ENCODE results near the gene HERC2. TPM values are rescaled to one million over a fixed set of nuclear protein-coding genes. Genes with fewer than 3 reads are reported as not detected.
"Not testable (repeated sequence)": the region's sequence is repeated elsewhere in the genome, so short reads cannot be mapped to it uniquely, and the experiment has no call there.

The HERC2 gene
- total and polyA plus RNA-seq, 5 donors: 46.0 to 65.3 (median 54.8) TPM

- Histone ChIP-seq H3K4me3 (ENCODE audit: low read length) (no peak overlapping the region), H3K27me3 (ENCODE audit: control insufficient read depth, insufficient read depth) (no peaks in the 10 kb centered on the region), H3K4me1 (ENCODE audit: control insufficient read depth, insufficient read depth, low read length) (peaks cover 3% of the 10 kb centered on the region), H3K27ac (ENCODE audit: low read length) (no peak overlapping the region), H3K9me3 (ENCODE audit: control insufficient read depth, low read length) (no peaks in the 10 kb centered on the region)
- intact Hi-C loops (cut with DNase I): no loop called here
- no peak for DNase-seq
- peak; percentile 28 to 64 for ATAC-seq
- WGBS: 58% methylated on average over 4 of the region's 4 CpGs
Measured at GRCh38 chr15:28179270-28179669, 142.7 kb downstream of the HERC2 start.

- DNase-seq: peak in 1 of 3 donors; percentile 41
- intact Hi-C loops (cut with DNase I): no loop called here
- H3K27me3 ChIP-seq (ENCODE audit: control insufficient read depth, insufficient read depth): no peaks in the 10 kb centered on the region
- 95% methylated on average over 10 of the region's 10 CpGs for WGBS
- H3K4me1 ChIP-seq (ENCODE audit: control insufficient read depth, insufficient read depth, low read length): peaks cover 3% of the 10 kb centered on the region
- H3K9me3 ChIP-seq (ENCODE audit: control insufficient read depth, low read length): no peaks in the 10 kb centered on the region
- H3K4me3 ChIP-seq (ENCODE audit: low read length): no peak overlapping the region
- no peak for ATAC-seq
- no peak overlapping the region for H3K27ac ChIP-seq (ENCODE audit: low read length)
Measured at GRCh38 chr15:28178727-28179126, 143.3 kb downstream of the HERC2 start.

- Histone ChIP-seq H3K27ac (ENCODE audit: low read length) (peak overlapping the region; percentile 23), H3K4me1 (ENCODE audit: control insufficient read depth, insufficient read depth, low read length) (peaks cover 3% of the 10 kb centered on the region), H3K4me3 (ENCODE audit: low read length) (no peak overlapping the region), H3K27me3 (ENCODE audit: control insufficient read depth, insufficient read depth) (no peaks in the 10 kb centered on the region), H3K9me3 (ENCODE audit: control insufficient read depth, low read length) (no peaks in the 10 kb centered on the region)
- ATAC-seq (peak; percentile 49 to 85), DNase-seq (no peak)
- 60% methylated on average over 3 of the region's 3 CpGs for WGBS
- intact Hi-C loops (cut with DNase I): no loop called here
Measured at GRCh38 chr15:28178290-28178689, 143.7 kb downstream of the HERC2 start.

GRCh38 chr15:28169366-28169765, 152.6 kb downstream of the HERC2 start:
- intact Hi-C loops (cut with DNase I): loop anchor here in 1 of 4 donors (5.0 kb wide), 1 partner anchor 52 kb away; no protein-coding TSS in a partner anchor
- WGBS: 62% methylated on average over 3 of the region's 3 CpGs
- Histone ChIP-seq H3K4me3 (ENCODE audit: low read length) (no peak overlapping the region), H3K27me3 (ENCODE audit: control insufficient read depth, insufficient read depth) (no peaks in the 10 kb centered on the region), H3K9me3 (ENCODE audit: control insufficient read depth, low read length) (no peaks in the 10 kb centered on the region), H3K27ac (ENCODE audit: low read length) (no peak overlapping the region), H3K4me1 (ENCODE audit: control insufficient read depth, insufficient read depth, low read length) (no peaks in the 10 kb centered on the region)
- ATAC-seq: no peak
- no peak for DNase-seq

- H3K4me1 ChIP-seq (ENCODE audit: control insufficient read depth, insufficient read depth, low read length); H3K27ac ChIP-seq (ENCODE audit: low read length); H3K27me3 ChIP-seq (ENCODE audit: control insufficient read depth, insufficient read depth); H3K4me3 ChIP-seq (ENCODE audit: low read length); H3K9me3 ChIP-seq (ENCODE audit: control insufficient read depth, low read length); ATAC-seq: not testable (repeated sequence)
- intact Hi-C loops (cut with DNase I): loop anchor here in 1 of 4 donors (5.0 kb wide), 1 partner anchor 51 kb away; no protein-coding TSS in a partner anchor
- 83% methylated on average over 16 of the region's 16 CpGs for WGBS
- peak in 1 of 3 donors; percentile 53 for DNase-seq
Measured at GRCh38 chr15:28168405-28169121, 153.4 kb downstream of the HERC2 start.

- DNase-seq (no peak), ATAC-seq (no peak)
- no peaks in the 10 kb centered on the region for H3K9me3 ChIP-seq (ENCODE audit: control insufficient read depth, low read length)
- H3K4me3 ChIP-seq (ENCODE audit: low read length): no peak overlapping the region
- intact Hi-C loops (cut with DNase I): loop anchor here in 1 of 4 donors (5.0 kb wide), 1 partner anchor 50 kb away; no protein-coding TSS in a partner anchor
- WGBS: 29% methylated on average over 3 of the region's 3 CpGs
- H3K27ac ChIP-seq (ENCODE audit: low read length): no peak overlapping the region
- no peaks in the 10 kb centered on the region for H3K27me3 ChIP-seq (ENCODE audit: control insufficient read depth, insufficient read depth)
- H3K4me1 ChIP-seq (ENCODE audit: control insufficient read depth, insufficient read depth, low read length): no peaks in the 10 kb centered on the region
Measured at GRCh38 chr15:28167042-28167441, 154.9 kb downstream of the HERC2 start.

- intact Hi-C loops (cut with DNase I): loop anchor here in 1 of 4 donors (5.0 kb wide), 1 partner anchor 48 kb away; no protein-coding TSS in a partner anchor
- 81% methylated on average over 1 of the region's 1 CpG for whole genome bisulfite sequencing
- H3K27ac ChIP-seq (ENCODE audit: low read length): no peak overlapping the region
Measured at GRCh38 chr15:28165791-28166190, 156.2 kb downstream of the HERC2 start.

GRCh38 chr15:28164876-28165275, 157.1 kb downstream of the HERC2 start:
- intact Hi-C loops (cut with DNase I): loop anchor here in 1 of 4 donors (5.0 kb wide), 1 partner anchor 48 kb away; no protein-coding TSS in a partner anchor
- no peak overlapping the region for H3K27ac ChIP-seq (ENCODE audit: low read length)
- H3K27me3 ChIP-seq (ENCODE audit: control insufficient read depth, insufficient read depth): no peaks in the 10 kb centered on the region
- H3K4me1 ChIP-seq (ENCODE audit: control insufficient read depth, insufficient read depth, low read length): no peaks in the 10 kb centered on the region
- 95% methylated on average over 3 of the region's 3 CpGs for WGBS
- DNase-seq (no peak), ATAC-seq (peak in 1 of 2 donors; percentile 31)
- H3K4me3 ChIP-seq (ENCODE audit: low read length): no peak overlapping the region
- H3K9me3 ChIP-seq (ENCODE audit: control insufficient read depth, low read length): no peaks in the 10 kb centered on the region

More at GRCh38 chr15:28165791-28166190, 156.2 kb downstream of the HERC2 start:
- no peak for ATAC-seq
- Histone ChIP-seq H3K4me1 (ENCODE audit: control insufficient read depth, insufficient read depth, low read length) (no peaks in the 10 kb centered on the region), H3K9me3 (ENCODE audit: control insufficient read depth, low read length) (no peaks in the 10 kb centered on the region), H3K4me3 (ENCODE audit: low read length) (no peak overlapping the region), H3K27me3 (ENCODE audit: control insufficient read depth, insufficient read depth) (no peaks in the 10 kb centered on the region)
- DNase-seq: no peak

GRCh38 chr15:28154283-28154682, 167.7 kb downstream of the HERC2 start:
- H3K9me3 ChIP-seq (ENCODE audit: control insufficient read depth, low read length): no peaks in the 10 kb centered on the region
- ATAC-seq (peak in 1 of 2 donors; percentile 29), DNase-seq (no peak)
- 48% methylated on average over 4 of the region's 4 CpGs for WGBS
- no peaks in the 10 kb centered on the region for H3K4me1 ChIP-seq (ENCODE audit: control insufficient read depth, insufficient read depth, low read length)
- no peak overlapping the region for H3K4me3 ChIP-seq (ENCODE audit: low read length)
- no peak overlapping the region for H3K27ac ChIP-seq (ENCODE audit: low read length)
- H3K27me3 ChIP-seq (ENCODE audit: control insufficient read depth, insufficient read depth): no peaks in the 10 kb centered on the region
- intact Hi-C loops (cut with DNase I): no loop called here

GRCh38 chr15:28153492-28154119, 168.4 kb downstream of the HERC2 start:
- intact Hi-C loops (cut with DNase I): no loop called here
- DNase-seq: no peak
- 51% methylated on average over 13 of the region's 13 CpGs for WGBS
- H3K27ac ChIP-seq (ENCODE audit: low read length): no peak overlapping the region
- H3K4me1 ChIP-seq (ENCODE audit: control insufficient read depth, insufficient read depth, low read length): no peaks in the 10 kb centered on the region
- peak; percentile 59 to 69 for ATAC-seq
- H3K4me3 ChIP-seq (ENCODE audit: low read length): no peak overlapping the region
- no peaks in the 10 kb centered on the region for H3K9me3 ChIP-seq (ENCODE audit: control insufficient read depth, low read length)
- no peaks in the 10 kb centered on the region for H3K27me3 ChIP-seq (ENCODE audit: control insufficient read depth, insufficient read depth)

- H3K9me3 ChIP-seq (ENCODE audit: control insufficient read depth, low read length); intact Hi-C loops (cut with DNase I); H3K4me1 ChIP-seq (ENCODE audit: control insufficient read depth, insufficient read depth, low read length); DNase-seq; H3K27me3 ChIP-seq (ENCODE audit: control insufficient read depth, insufficient read depth); H3K27ac ChIP-seq (ENCODE audit: low read length); H3K4me3 ChIP-seq (ENCODE audit: low read length): not testable (repeated sequence)
- 97% methylated on average over 8 of the region's 8 CpGs for WGBS
- peak in 1 of 2 donors; percentile 35 for ATAC-seq
Measured at GRCh38 chr15:28152538-28152923, 169.4 kb downstream of the HERC2 start.

Data from right cardiac atrium (tissue), 5 donors.